Stimulated activated CD8-positive, alpha-beta memory T cell treated with anti-CD3 and anti-CD28 coated beads, Interleukin-12 subunit alpha, Interleukin-12 subunit beta, amount 100 ng/mL, for 1 hour (primary cell): Measurements from ENCODE around the gene SCAF1.
A peak's percentile ranks its signal among the peaks of the same experiment; 100 is the strongest.

Experiments used
- DNase-seq: peaks from one replicate; pipeline ENCODE4 v3.0.0-alpha.2; 2020; ENCODE audit warnings: low read depth

Gene SCAF1

GRCh38 chr19:49665036-49665350 lies 23.0 kb downstream of the SCAF1 start:
- DNase-seq = no peak

- peak; percentile 99 for DNase-seq
These were observed 23.5 kb downstream of the SCAF1 start, which contains the start of the genes BCL2L12 and IRF3 for GRCh38 chr19:49665351-49666119. Gene BCL2L12, plus strand, starts transcription at chr19:49665933. Its CDS starts 760 bp downstream, at chr19:49666693. Gene IRF3, minus strand, starts transcription at chr19:49665857. Its CDS starts 1,019 bp downstream, at chr19:49664838.

- DNase-seq = no peak
These were observed 24.1 kb downstream of the SCAF1 start for GRCh38 chr19:49666120-49666444.

- no peak for DNase-seq
These were observed 25.5 kb downstream of the SCAF1 start for GRCh38 chr19:49667473-49667872.

- DNase-seq = no peak
These were observed 27.5 kb downstream of the SCAF1 start for GRCh38 chr19:49669516-49669915.

- peak; percentile 66 for DNase-seq
These were observed 30.3 kb downstream of the SCAF1 start for GRCh38 chr19:49672131-49672919.

GRCh38 chr19:49676136-49676783 lies 34.3 kb downstream of the SCAF1 start:
- peak; percentile 35 for DNase-seq

GRCh38 chr19:49676784-49677230 lies 34.8 kb downstream of the SCAF1 start:
- peak; percentile 96 for DNase-seq

- DNase-seq = no peak
These were observed 35.4 kb downstream of the SCAF1 start, which contains the start of gene PRMT1 for GRCh38 chr19:49677231-49677900. Gene PRMT1, plus strand, starts transcription at chr19:49677271. Its CDS starts 10 bp downstream, at chr19:49677281.

GRCh38 chr19:49677901-49678674 lies 36.1 kb downstream of the SCAF1 start:
- DNase-seq = peak; percentile 71

- no peak for DNase-seq
These were observed 37.2 kb downstream of the SCAF1 start for GRCh38 chr19:49678985-49679770.

- no peak for DNase-seq
These were observed 37.9 kb downstream of the SCAF1 start for GRCh38 chr19:49679771-49680413.

- peak; percentile 88 for DNase-seq
These were observed 38.7 kb downstream of the SCAF1 start for GRCh38 chr19:49680421-49681351.

- DNase-seq = no peak
These were observed 39.8 kb downstream of the SCAF1 start for GRCh38 chr19:49681830-49682229.

- no peak for DNase-seq
These were observed 40.3 kb downstream of the SCAF1 start for GRCh38 chr19:49682274-49682673.

- no peak for DNase-seq
These were observed 41.8 kb downstream of the SCAF1 start for GRCh38 chr19:49683814-49684250.

GRCh38 chr19:49684251-49684982 lies 42.4 kb downstream of the SCAF1 start:
- DNase-seq = no peak

- no peak for DNase-seq
These were observed 43.1 kb downstream of the SCAF1 start for GRCh38 chr19:49684983-49685553.
